NCI-H524 treated with DMSO at 0.1 percent for 48 hours (cell line): Measurements from ENCODE around the gene PRR5L.
A peak's percentile ranks its signal among the peaks of the same experiment; 100 is the strongest.

ENCODE experiments used
- DNase-seq: peaks from one replicate; lab custom pipeline; 2025; lab: John Stamatoyannopoulos, UW

The PRR5L gene

DNA sequence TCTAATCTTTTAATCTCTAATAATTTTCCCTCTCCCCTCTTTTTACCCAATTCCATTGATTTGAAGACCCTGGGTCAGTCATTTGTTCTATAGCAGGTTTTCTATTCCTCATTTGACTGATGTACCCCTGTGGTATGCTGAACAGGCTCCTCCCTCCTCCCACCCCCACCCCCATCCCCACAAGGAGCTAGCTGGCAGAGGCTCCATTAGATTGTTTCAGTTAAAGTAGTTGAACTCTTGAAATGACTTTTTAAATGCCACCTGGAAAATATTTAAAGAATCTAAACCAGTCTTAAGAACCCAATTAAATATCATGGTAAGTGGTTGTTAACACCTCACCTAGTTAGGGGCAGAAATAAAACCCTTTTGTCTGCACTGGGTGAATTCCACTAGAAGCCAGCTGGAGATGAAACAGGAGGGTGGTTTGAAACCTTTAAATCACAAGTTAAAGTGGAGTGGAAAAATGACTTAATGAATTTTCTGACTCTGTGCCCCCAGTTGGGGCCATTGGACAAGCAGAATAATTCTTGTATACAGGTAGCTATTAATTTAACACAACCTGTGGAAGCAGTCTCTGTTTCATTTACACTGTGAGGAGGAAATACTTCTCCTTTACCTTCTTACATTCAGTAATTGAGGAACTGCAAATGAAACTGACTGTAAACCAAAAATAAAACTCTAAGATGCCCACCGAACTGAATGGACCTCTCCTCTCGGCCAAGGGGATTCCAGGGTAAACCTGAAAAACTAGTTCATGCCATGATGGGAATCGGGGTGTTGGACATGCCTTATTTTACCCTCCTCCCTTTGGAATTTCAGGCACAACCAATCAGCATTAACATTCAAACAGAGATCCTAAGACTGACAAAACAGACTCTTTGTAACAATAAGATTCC lies 30.7 kb downstream of the PRR5L start:
- DNase-seq: no peak

DNA sequence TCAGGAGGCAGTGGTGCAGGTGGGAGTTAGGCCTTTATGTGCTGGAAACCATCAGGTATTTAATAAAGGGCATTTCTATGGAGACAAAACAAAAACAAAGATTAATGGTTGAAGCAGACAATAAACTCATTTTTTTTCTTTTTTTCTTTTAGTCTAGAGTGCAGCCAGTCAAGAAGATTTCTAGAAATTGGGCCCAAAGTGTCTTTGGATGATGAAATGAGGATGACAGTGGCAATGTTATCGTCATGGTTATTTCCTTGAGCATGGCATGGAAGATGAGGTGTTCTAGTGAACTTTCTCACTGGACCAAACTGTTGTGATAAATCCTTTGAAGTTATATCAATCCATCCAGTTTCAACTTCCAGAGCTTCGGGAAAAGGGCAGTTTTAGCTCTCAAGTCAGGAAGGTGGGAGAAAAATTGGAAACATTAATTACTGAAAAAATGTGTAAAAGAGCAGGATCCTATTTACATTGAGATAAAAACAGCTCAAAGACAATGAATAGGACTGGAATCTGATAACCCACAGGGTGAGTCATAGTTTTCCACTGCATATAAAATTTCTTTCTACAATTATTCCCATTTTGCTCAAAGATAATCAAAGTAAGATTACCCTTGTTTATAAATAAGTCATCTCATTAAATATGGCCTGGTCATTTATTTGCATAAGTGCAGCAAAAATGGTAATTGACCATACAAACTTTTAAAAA lies 33.0 kb downstream of the PRR5L start:
- no peak for DNase-seq

DNA sequence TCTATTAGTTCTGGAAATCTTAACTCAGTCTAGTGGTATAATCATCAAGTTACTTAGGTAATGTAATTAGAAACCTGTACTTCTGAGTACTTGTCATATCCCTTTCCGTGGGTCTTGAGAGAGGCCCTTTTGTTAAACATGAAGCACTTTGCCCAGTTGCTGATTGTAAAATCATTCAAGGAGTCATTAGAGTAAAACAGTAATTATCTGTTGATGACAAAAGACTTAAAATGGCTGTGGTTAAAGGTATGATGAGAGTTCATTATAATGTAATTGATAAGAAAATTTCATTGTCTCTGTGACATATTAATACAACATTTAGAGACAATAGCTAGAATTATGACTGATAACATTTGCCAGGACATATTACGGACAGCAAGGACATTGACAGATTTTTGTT lies 34.3 kb downstream of the PRR5L start:
- no peak for DNase-seq

DNA sequence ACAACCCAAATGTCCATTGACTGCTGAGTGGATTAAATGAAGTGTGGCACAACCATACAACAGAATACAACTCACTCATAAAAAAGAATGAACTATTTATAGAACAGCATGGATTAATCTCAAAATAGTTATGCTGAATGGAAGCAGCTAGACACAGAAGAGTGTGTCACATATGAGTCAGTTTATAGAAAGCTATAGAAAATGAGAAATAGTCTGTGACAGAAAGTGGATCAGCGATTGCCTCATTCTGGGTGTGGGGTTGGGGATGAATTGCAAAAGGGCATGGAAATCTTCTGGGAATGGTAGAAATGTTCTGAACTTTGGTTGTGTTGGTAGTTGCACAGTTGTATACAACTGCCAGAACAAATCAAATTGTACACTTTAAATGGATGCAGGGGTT lies 37.4 kb downstream of the PRR5L start:
- DNase-seq: no peak

DNA sequence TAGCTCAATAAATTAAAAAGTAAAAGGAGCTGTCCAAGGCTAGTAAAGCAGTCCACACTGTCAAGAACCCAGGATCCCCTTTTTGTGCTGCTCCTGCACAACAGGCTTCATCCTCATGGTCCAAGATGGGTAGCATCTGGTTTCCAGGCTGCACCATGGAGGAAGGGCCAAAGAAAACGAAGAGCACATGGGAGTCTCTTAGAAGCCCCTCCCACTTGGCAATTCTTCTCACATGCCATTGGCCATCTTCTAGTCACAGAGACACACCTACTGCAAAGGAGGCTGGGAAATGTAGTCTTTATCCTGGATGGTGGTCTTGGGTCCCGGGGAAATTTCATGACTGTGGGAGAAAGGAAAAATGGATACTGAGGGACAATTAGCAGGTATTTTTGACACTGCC lies 37.8 kb downstream of the PRR5L start:
- no peak for DNase-seq

DNA sequence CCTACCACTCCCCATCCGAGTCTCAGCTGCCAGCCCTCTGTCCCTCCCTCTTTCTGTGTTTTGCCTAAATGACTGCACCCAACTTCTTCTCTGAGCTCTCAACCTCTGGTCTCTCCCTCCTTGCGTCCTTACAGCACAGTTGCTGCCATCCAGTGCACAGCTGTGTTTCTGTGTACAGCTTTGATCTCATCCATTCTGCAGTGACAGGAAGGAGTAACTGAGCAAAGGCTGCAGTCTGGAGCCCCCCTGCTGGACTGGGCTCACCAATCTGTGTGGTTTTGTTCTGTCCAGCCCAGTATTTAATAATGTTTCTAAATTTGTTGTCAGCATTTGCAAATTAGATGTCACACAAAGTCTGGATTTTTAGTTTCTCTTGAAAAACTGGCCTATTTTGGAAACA lies 43.8 kb downstream of the PRR5L start:
- DNase-seq: no peak

DNA sequence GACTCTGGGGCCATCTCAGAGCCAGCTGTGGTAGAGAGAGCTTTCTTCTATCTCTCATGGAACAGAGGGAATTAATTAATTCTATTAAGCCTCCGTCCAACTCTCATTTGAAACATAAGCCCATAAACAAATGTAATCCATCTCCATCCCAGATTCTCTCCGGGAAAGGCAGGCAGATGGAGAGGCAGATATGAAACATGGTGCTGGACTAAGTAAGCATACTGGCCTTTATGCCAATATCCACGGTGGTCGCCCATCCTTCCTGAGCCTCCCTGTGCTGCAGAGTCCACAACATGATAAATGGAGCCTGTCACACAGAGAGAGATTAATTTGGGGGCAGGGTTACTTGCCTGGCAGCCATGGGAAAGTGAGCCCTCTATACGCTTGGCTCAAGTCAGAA lies 44.8 kb downstream of the PRR5L start:
- peak; percentile 62 for DNase-seq

DNA sequence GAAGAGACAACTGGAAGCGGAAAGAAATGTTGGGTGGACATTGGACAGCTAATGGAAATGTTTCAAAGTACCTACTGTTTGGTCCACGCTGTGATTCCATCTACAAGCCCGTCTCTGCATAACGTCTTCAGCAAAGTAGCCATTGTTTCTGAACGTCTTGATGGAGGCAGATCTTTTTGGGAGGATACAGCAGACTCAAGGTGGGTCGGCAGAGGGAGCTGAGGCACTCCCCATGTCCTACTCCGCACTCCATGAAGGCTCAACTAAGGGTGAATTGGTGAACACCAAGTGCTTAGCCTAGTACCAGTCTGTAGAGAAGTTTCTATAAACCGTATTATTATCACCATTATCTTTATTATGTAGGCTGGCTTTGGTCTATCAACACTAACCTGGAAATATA lies 45.8 kb downstream of the PRR5L start:
- no peak for DNase-seq

DNA sequence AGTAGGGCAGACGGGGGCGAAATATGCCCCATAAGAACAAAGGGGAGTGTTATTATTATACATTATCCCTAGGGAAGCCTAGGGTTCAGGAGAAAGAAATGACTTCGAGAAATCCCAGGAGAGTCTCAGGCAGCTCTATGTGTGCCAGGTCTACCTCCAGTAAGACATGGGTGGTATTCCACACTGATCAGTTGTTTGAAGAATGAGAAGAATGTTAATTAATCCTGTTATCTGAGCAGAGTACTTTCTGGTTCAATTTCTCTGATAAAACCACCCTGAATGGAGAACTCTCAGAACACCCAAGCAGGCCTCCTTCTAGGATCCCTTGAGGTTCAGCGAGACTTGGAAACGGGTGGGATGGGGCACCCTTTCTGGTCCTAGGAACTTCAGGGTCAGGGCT lies 46.2 kb downstream of the PRR5L start:
- no peak for DNase-seq

DNA sequence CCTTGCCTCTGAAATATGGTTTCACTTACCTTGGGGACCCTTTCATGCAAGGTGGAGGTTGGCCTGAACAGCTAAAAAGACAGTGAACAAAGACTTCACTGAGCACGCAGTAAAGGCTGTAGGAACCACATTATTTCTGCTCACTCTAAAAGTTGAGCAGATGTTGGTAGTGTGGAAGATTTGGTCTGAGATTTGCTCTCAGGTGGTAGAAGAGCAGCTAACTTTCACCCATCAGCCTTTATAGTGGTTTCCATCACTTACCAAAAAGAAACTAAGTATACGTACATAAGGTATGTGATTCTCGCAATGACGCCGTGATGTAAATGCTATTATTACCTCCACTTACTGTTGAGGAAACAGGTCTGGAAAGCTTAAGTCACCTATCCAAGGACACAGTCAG lies 47.3 kb downstream of the PRR5L start:
- DNase-seq: no peak

DNA sequence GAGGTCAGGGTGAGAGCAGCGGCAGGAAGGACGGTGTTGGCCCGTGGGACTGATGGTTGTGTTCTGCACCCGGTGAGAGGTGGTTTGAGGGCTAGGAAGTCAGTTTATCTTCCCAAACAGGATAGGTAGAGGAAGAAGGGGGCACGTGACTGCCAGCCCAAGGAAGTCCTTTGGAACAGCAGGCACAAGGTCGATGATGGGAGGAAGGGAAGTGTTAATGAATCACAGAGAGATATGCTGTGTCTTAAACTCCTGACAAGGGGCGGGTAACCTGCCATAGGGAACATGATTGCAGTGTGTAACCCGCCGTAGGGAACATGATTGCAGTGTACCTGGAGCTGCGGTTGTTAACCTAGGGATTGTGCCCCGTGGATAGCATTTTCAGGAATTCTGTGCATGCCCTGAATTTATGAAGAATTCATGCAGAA lies 49.0 kb downstream of the PRR5L start:
- no peak for DNase-seq

DNA sequence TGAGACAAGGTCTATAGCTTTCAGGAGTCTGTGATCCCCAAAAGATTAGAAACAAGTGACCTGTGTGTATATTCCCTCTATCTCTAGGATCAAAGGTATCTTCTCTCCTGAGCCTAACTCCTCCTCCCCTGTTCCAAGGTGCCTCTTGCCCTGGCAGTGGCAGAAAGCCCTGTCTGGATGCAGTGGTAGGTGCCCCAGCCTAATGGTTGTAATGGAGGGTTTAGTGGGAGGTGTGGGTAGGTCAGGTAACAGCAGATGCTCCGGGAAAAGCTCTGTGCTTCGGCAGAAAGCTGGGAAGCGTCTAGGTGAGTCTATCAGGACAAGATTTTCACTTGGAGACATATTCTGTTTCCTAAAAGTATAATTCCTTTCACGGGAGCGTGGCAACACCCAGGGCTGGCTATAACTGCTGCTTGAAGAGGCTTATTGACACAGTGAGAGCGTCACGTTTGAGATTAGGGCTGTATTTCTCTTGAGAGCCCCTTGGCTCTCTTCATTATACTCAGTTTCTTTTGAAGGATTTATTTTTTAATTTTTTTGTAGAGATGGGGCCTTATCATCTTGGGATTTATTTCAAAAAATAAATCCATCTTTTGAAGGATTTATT lies 49.5 kb downstream of the PRR5L start:
- no peak for DNase-seq

DNA sequence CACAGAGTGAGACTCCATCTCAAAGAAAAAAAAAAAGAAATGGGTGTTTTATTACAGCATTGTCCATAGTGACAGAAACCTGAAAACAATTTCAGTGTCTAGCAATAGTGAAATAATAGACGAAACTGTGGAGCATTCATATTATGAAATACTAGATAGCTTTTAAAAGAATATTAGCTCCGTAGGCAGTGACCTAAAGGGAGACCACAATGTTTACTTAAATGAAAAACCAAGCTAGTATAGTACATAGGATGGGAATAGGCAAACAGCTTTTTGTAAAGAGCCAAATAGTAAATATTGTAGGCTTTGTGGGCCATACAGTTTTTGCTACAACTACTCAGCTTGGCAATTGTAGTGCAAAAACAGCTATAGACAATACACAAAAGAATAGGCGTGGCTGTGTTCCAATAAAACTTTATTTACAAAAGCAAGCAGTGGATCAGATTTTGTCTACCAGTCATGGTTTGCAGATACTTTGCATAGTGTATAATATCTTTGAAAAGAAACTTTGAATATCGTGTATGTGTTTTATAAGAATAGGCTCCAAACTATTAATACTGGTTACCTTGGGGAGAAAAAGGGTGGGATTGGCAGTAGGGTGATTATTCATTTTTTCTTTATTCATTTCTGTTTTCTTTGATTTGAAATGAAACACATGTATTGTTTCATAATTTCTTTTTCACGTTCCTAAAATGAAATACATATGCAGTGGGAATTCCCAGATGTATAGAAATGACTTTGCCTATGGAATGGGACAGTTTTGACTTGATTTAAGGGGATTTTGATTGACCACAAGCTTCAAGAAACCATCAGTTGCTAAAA lies 50.7 kb downstream of the PRR5L start:
- DNase-seq: no peak

DNA sequence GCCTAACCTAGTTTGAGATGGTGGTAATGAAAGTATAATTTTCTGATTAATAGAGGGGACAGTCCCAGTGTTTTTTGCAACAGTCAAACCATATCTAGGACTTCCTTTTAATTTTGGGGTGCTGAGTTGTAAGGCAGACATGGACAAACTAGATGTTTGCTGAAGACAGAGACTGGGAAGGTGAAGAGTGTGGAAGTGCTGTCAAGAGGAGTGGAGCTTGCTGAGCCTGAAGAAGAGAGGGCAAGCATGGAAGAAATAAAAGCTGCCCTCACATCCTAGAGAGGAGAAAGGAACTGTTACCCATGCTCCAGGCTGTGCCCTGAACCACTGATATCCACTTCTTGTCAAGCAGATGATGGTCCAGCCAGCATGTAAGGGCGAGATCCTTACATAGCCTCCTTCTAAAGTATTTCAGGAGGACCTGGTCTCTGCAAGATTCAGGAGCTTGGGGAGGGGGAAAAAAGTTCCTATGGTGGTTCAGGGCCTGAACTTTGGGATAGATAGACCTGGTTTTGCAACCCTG lies 51.4 kb downstream of the PRR5L start:
- no peak for DNase-seq

DNA sequence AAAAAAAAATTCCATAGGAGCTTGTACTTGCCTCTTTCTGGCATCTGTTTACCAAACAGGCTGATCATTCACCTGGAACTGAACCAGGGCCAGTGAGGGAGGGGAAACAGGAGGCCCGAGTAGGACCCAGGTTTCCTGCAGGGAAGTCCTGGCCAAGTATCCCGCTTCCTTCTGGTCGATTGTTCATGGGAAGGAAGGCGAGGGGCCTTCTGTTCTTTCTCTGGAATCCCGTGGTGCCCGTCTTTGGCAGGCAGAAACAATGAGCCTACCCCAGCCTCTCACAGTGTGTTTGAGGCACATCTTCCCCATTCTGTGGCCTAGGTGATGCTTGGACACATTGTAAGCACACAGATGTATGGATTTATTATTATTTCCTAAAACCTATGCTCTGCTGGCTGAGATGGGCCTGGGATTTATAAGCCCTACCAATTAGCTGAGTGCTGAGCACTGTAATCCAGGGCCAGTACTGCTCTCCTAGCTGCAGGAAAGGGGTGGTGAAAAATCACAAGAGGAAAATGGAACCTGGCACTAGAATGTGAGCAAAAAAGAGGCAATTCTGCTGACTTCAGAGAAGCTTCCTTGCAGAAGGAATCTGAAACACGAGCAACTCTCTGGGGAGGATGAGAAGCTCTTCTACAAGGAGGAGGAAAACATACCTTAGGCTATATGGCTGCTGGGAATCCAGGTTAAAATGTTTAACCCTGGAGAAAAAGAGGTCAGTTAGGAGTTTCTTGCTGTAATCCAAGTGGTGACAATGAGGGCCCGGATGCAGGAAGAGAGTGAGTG lies 53.5 kb downstream of the PRR5L start:
- DNase-seq: no peak

DNA sequence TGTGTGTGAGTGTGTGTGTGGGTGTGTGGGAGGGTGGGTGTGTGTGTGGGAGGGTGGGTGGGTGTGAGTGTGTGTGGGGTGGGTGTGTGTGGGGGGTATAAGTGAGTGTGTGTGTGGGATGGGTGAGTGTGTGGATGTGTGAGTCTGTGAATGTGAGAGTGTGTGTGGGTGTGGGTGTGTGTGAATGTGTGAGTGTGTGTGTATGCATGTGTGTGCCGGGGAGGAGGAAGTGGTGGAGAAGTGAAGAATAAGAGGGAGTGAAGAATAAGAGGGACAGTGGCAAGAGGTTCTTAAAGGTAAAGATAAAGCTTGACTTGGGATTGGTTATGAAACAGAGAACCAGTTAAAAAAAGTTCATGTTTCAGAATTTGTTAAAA lies 54.0 kb downstream of the PRR5L start:
- no peak for DNase-seq

DNA sequence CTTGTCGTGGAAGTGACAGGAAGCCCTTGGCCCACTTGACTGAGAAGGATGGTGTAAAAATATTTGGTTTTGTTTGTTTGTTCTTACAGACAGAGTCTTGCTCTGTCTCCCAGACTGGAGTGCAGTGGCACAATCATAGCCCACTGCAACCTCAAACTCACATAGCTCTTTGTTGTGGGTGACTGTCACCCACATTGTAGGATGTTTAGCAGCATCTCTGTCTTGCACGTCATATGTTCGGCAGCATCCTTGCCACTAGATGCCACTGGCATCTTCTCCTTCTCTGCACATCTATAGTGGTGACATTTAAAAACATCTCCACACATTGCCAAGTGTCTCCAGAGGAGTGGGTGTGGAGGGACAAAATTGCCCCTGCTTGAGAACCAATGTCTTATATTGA lies 56.8 kb downstream of the PRR5L start:
- DNase-seq: no peak

DNA sequence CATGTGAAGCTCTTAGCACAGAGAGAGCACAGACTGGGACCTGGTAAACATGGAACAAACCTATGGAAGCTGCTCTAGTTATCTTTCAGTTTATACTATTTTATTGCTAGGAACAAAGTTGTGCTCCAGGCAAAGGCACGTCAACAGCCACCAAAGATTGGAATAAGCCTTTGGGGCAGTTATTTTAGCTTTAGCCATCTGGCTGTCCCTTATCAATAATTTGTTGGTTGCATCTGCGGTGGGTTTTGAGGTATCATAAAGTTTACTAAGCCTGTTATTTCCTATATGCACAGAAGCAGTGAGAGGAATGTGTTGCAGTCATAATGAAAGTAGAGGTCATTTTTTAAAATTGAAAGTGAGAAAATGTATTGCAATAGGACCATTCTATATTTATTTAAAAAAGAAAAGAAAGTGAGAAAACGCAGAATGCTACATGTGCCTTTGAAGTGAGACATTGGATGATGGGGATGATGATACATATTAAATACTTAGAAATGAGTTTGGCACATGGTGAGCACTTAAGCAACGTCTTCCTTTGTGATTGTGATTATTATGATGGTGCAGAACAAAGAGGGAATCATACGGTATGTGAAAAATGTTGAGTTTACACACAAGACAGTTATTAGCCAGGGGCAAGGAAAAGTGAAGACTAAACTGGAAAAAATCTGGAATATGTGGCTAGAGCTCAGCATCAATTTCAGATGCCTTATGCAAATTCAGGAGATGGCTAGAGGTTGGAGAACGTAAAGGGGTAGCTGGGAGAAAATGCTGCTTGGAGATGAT lies 58.3 kb downstream of the PRR5L start:
- no peak for DNase-seq

DNA sequence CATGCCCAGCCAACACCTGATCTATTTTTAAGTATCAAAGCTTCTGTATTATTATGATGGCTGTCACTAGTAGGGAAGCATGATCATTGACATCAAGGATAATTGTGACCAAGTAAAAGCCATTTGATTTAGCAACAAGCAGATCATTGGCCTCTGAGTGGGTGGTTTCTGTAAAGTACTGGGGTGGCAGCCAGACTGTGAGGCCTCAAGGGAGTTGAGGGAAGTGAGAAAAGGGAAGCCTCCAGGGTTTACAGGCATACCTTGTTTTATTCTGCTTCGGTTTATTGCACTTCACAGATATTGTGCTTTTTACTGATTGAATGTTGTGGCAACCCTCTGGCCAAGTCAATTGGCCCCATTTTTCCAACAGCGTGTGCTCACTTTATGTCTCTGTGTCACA lies 60.1 kb downstream of the PRR5L start:
- no peak for DNase-seq

DNA sequence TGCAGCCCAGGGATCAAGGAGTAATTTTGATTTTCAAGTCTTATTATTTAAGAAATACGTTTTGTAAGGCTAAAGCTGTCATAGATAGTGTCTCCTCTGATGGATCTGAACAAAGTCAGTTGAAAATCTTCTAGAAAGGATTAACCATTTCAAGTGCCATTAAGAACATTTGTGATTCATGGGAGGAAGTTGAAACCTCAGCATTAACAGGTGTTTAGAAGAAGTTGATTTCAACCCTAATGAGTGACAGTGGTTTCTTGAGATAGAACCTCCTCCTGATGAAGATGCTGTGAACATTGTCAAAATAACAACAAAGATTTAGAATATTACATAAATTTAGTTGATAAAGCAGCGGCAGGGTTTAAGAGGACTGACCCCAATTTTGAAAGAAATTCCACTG lies 61.7 kb downstream of the PRR5L start:
- DNase-seq: no peak
